ENCODE results near the gene CBLIF.

CBLIF gene

DNA sequence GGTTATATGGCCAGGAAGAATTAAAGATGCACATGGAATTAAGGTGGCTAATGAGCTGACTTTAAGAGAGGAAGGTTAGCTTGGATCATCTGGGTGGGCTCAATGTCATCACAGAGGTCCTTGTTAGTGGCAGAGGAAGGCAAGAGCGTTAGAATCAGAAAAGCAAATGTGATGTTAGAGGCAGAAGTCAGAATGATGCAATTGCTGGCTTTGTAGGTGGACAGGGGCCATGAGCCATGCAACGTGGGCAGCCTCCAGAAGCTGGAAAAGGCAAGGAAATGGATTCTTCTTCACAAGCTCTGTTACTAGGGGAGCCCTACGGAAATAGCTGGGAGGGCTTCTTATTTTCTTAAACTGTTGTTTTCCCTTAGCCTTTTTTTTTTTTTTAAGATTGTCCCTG, 2.3 kb upstream of the CBLIF start:
- H3K4me3 ChIP-seq (ENCODE audit: low read length) = no peak overlapping the region
- no peak overlapping the region for H3K4ac ChIP-seq (ENCODE audit: low read depth, low read length)
- no peak overlapping the region for H3K27ac ChIP-seq (ENCODE audit: low read depth, low read length)
- no peaks in the 10 kb centered on the region for H3K79me1 ChIP-seq (ENCODE audit: low read length)
- H3K4me2 ChIP-seq (ENCODE audit: low read length) = no peak overlapping the region
- no CpG with 5 or more reads among the region's 3 CpGs for WGBS (ENCODE audit: extremely low coverage, insufficient coverage, low lambda C conversion rate)
- H3K56ac ChIP-seq (ENCODE audit: low read length) = no peak overlapping the region
- H3K23ac ChIP-seq (ENCODE audit: low read length) = no peak overlapping the region
- no peaks in the 10 kb centered on the region for H3K4me1 ChIP-seq (ENCODE audit: control insufficient read depth, low read depth, low read length)
- H4K8ac ChIP-seq (ENCODE audit: low read depth, low read length) = no peak overlapping the region
- no peak overlapping the region for H4K5ac ChIP-seq (ENCODE audit: low read length)
- no peak overlapping the region for H2AK5ac ChIP-seq (ENCODE audit: low read length)
- DNase-seq = no peak
- no peaks in the 10 kb centered on the region for H3K27me3 ChIP-seq (ENCODE audit: insufficient read depth, low read length, poor library complexity)
- H2BK5ac ChIP-seq (ENCODE audit: low read length) = no peak overlapping the region
- H3K79me2 ChIP-seq (ENCODE audit: control insufficient read depth, insufficient read depth, low read length) = no peaks in the 10 kb centered on the region
- no peak overlapping the region for H3K18ac ChIP-seq (ENCODE audit: low read length)
- H3K9ac ChIP-seq (ENCODE audit: low read length) = no peak overlapping the region
- no peak overlapping the region for H2BK15ac ChIP-seq (replicated peaks; ENCODE audit: low read depth)
- H2BK120ac ChIP-seq (ENCODE audit: low read depth, low read length) = no peak overlapping the region
- no peaks in the 10 kb centered on the region for H3K36me3 ChIP-seq (ENCODE audit: control insufficient read depth, insufficient read depth, low read length)

DNA sequence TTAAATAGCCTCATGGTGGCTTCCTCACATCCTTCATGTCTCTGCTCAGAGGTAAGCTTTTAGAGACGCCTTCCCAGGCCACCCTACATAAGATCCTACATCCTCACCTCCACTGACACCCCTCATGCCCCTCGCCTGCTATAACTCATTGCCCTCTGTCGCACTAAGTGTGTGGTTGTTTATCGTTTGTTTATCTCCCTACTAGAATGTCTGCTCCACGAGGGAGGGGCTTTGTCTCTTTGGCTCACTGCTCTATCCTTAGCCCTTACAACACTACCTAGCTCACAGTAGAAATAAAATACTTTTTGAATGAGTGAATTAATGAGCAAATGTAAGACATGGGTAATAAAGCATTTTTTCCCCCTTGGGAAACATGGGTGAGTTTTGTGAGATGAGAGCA, 1.3 kb upstream of the CBLIF start:
- no peak for DNase-seq
- no peak overlapping the region for H4K5ac ChIP-seq (ENCODE audit: low read length)
- H2BK15ac ChIP-seq (replicated peaks; ENCODE audit: low read depth) = no peak overlapping the region
- no peaks in the 10 kb centered on the region for H3K79me2 ChIP-seq (ENCODE audit: control insufficient read depth, insufficient read depth, low read length)
- no peak overlapping the region for H2BK120ac ChIP-seq (ENCODE audit: low read depth, low read length)
- H3K4ac ChIP-seq (ENCODE audit: low read depth, low read length) = no peak overlapping the region
- WGBS (ENCODE audit: extremely low coverage, insufficient coverage, low lambda C conversion rate) = no CpG with 5 or more reads among the region's 5 CpGs
- no peaks in the 10 kb centered on the region for H3K36me3 ChIP-seq (ENCODE audit: control insufficient read depth, insufficient read depth, low read length)
- H3K4me2 ChIP-seq (ENCODE audit: low read length) = no peak overlapping the region
- no peak overlapping the region for H4K8ac ChIP-seq (ENCODE audit: low read depth, low read length)
- H2BK5ac ChIP-seq (ENCODE audit: low read length) = no peak overlapping the region
- no peak overlapping the region for H2AK5ac ChIP-seq (ENCODE audit: low read length)
- no peak overlapping the region for H3K27ac ChIP-seq (ENCODE audit: low read depth, low read length)
- H3K56ac ChIP-seq (ENCODE audit: low read length) = no peak overlapping the region
- no peak overlapping the region for H3K18ac ChIP-seq (ENCODE audit: low read length)
- H3K79me1 ChIP-seq (ENCODE audit: low read length) = no peaks in the 10 kb centered on the region
- H3K4me1 ChIP-seq (ENCODE audit: control insufficient read depth, low read depth, low read length) = no peaks in the 10 kb centered on the region
- H3K27me3 ChIP-seq (ENCODE audit: insufficient read depth, low read length, poor library complexity) = no peaks in the 10 kb centered on the region
- no peak overlapping the region for H3K9ac ChIP-seq (ENCODE audit: low read length)
- H3K4me3 ChIP-seq (ENCODE audit: low read length) = no peak overlapping the region
- H3K23ac ChIP-seq (ENCODE audit: low read length) = no peak overlapping the region

DNA sequence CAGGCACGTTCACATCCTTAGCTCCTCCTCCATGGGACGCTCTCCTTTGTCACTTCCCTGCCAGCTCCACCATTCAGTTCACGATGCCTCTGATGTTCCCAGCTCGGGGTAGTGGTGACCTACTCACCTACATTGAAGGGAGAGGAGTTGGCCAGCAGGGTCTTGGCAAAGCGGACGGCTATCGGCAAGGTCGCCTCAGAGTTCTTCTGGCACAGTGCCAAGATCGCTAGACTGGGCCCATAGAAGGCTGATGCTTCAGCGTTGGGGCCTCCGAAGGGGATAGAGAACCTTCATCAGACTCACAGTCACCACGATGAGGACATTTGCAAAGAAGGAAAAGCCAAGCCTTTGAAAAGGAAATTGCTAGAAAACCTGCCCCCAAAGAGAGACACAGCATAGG, 3.0 kb downstream of the CBLIF start:
- DNase-seq = no peak
- Histone ChIP-seq H2AK5ac (ENCODE audit: low read length) (no peak overlapping the region), H3K18ac (ENCODE audit: low read length) (no peak overlapping the region), H3K79me1 (ENCODE audit: low read length) (no peaks in the 10 kb centered on the region), H3K4me2 (ENCODE audit: low read length) (no peak overlapping the region), H3K4me3 (ENCODE audit: low read length) (no peak overlapping the region), H2BK120ac (ENCODE audit: low read depth, low read length) (no peak overlapping the region), H3K79me2 (ENCODE audit: control insufficient read depth, insufficient read depth, low read length) (no peaks in the 10 kb centered on the region), H3K36me3 (ENCODE audit: control insufficient read depth, insufficient read depth, low read length) (no peaks in the 10 kb centered on the region), H3K4ac (ENCODE audit: low read depth, low read length) (no peak overlapping the region), H3K23ac (ENCODE audit: low read length) (no peak overlapping the region), H2BK15ac (replicated peaks; ENCODE audit: low read depth) (no peak overlapping the region), H4K5ac (ENCODE audit: low read length) (no peak overlapping the region), H3K27me3 (ENCODE audit: insufficient read depth, low read length, poor library complexity) (no peaks in the 10 kb centered on the region), H3K9ac (ENCODE audit: low read length) (no peak overlapping the region), H2BK5ac (ENCODE audit: low read length) (no peak overlapping the region), H3K27ac (ENCODE audit: low read depth, low read length) (no peak overlapping the region), H4K8ac (ENCODE audit: low read depth, low read length) (no peak overlapping the region), H3K4me1 (ENCODE audit: control insufficient read depth, low read depth, low read length) (no peaks in the 10 kb centered on the region), H3K56ac (ENCODE audit: low read length) (no peak overlapping the region)
- no CpG with 5 or more reads among the region's 12 CpGs for WGBS (ENCODE audit: extremely low coverage, insufficient coverage, low lambda C conversion rate)

DNA sequence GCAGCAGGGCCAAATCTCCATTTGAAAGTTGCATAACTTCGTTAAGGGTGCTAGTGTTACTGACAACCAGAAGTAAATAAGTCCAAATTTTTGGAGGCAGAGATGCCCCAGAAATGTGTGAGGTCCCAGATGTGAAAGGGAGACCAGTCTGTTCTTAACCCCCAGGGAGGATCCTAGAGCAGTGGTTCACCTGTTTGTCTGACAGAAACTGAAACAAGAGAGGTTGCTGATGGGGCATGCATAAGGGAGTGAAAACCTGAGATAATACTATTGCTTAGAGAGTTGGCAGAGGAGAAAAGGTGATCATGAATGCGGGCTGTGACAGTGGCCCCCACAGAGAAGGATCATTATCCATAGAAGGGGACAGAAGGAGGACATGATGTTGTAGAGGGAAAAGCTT, 3.8 kb downstream of the CBLIF start:
- no peak overlapping the region for H2BK15ac ChIP-seq (replicated peaks; ENCODE audit: low read depth)
- no peak overlapping the region for H3K27ac ChIP-seq (ENCODE audit: low read depth, low read length)
- no peak overlapping the region for H3K4me2 ChIP-seq (ENCODE audit: low read length)
- H3K36me3 ChIP-seq (ENCODE audit: control insufficient read depth, insufficient read depth, low read length) = no peaks in the 10 kb centered on the region
- H3K4me1 ChIP-seq (ENCODE audit: control insufficient read depth, low read depth, low read length) = no peaks in the 10 kb centered on the region
- no peaks in the 10 kb centered on the region for H3K27me3 ChIP-seq (ENCODE audit: insufficient read depth, low read length, poor library complexity)
- H2BK5ac ChIP-seq (ENCODE audit: low read length) = no peak overlapping the region
- no peak overlapping the region for H3K18ac ChIP-seq (ENCODE audit: low read length)
- DNase-seq = no peak
- H3K4ac ChIP-seq (ENCODE audit: low read depth, low read length) = no peak overlapping the region
- no peak overlapping the region for H3K4me3 ChIP-seq (ENCODE audit: low read length)
- no peaks in the 10 kb centered on the region for H3K79me2 ChIP-seq (ENCODE audit: control insufficient read depth, insufficient read depth, low read length)
- H4K5ac ChIP-seq (ENCODE audit: low read length) = no peak overlapping the region
- no peak overlapping the region for H3K9ac ChIP-seq (ENCODE audit: low read length)
- no peak overlapping the region for H4K8ac ChIP-seq (ENCODE audit: low read depth, low read length)
- no peak overlapping the region for H2BK120ac ChIP-seq (ENCODE audit: low read depth, low read length)
- H3K56ac ChIP-seq (ENCODE audit: low read length) = no peak overlapping the region
- no peaks in the 10 kb centered on the region for H3K79me1 ChIP-seq (ENCODE audit: low read length)
- H2AK5ac ChIP-seq (ENCODE audit: low read length) = no peak overlapping the region
- H3K23ac ChIP-seq (ENCODE audit: low read length) = no peak overlapping the region
- no CpG with 5 or more reads among the region's 2 CpGs for WGBS (ENCODE audit: extremely low coverage, insufficient coverage, low lambda C conversion rate)

DNA sequence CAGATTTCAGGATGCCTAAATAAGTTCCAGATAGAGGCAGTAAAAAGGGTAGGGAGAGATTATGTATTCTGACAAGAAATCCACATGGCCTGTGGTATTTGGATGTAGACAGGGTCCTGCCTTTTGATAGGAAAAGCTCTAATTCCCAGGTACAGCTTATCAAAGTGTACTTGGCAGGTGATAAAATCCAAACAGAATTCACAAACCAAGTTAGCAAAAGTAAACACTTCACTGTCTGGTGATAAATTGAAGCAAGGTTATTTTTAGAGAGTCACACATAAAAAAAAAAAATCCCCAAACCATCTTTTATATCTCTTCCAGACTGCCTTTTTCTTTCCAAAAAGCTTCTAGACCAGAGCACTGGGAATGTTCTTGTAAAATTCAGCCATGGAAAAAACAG, 5.7 kb downstream of the CBLIF start:
- no peaks in the 10 kb centered on the region for H3K27me3 ChIP-seq (ENCODE audit: insufficient read depth, low read length, poor library complexity)
- no peaks in the 10 kb centered on the region for H3K36me3 ChIP-seq (ENCODE audit: control insufficient read depth, insufficient read depth, low read length)
- no peak overlapping the region for H2BK15ac ChIP-seq (replicated peaks; ENCODE audit: low read depth)
- no peak overlapping the region for H4K8ac ChIP-seq (ENCODE audit: low read depth, low read length)
- no peak overlapping the region for H2AK5ac ChIP-seq (ENCODE audit: low read length)
- no peak overlapping the region for H2BK120ac ChIP-seq (ENCODE audit: low read depth, low read length)
- H3K56ac ChIP-seq (ENCODE audit: low read length) = no peak overlapping the region
- no peaks in the 10 kb centered on the region for H3K4me1 ChIP-seq (ENCODE audit: control insufficient read depth, low read depth, low read length)
- H3K79me1 ChIP-seq (ENCODE audit: low read length) = no peaks in the 10 kb centered on the region
- no peak overlapping the region for H3K4me3 ChIP-seq (ENCODE audit: low read length)
- no peak overlapping the region for H3K4me2 ChIP-seq (ENCODE audit: low read length)
- no peak overlapping the region for H3K9ac ChIP-seq (ENCODE audit: low read length)
- no peaks in the 10 kb centered on the region for H3K79me2 ChIP-seq (ENCODE audit: control insufficient read depth, insufficient read depth, low read length)
- H3K18ac ChIP-seq (ENCODE audit: low read length) = no peak overlapping the region
- H3K4ac ChIP-seq (ENCODE audit: low read depth, low read length) = no peak overlapping the region
- H3K27ac ChIP-seq (ENCODE audit: low read depth, low read length) = no peak overlapping the region
- no peak for DNase-seq
- no peak overlapping the region for H3K23ac ChIP-seq (ENCODE audit: low read length)
- H4K5ac ChIP-seq (ENCODE audit: low read length) = no peak overlapping the region
- no peak overlapping the region for H2BK5ac ChIP-seq (ENCODE audit: low read length)

DNA sequence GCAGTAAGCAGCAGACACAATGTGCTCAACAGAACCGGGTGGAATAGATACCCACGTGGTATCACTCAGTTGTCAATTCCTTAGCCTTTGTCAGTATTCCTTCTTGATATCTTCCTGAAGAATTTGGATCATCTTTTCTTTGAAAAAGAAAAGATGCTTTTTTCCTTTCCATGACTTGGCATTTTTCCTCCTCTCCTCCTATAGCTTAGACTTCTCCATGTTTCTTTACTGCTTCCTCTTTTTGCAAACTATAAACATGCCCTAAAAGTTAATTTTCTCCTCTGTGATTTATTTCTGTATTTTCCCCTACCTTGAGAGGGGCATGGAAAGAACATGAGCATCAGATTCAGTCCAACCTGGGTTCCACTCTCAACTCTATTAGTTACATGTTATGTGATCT, 11.7 kb downstream of the CBLIF start:
- Histone ChIP-seq H2BK120ac (ENCODE audit: low read depth, low read length) (no peak overlapping the region), H3K36me3 (ENCODE audit: control insufficient read depth, insufficient read depth, low read length) (no peaks in the 10 kb centered on the region), H3K4me2 (ENCODE audit: low read length) (no peak overlapping the region), H2BK5ac (ENCODE audit: low read length) (no peak overlapping the region), H2AK5ac (ENCODE audit: low read length) (no peak overlapping the region), H3K79me2 (ENCODE audit: control insufficient read depth, insufficient read depth, low read length) (no peaks in the 10 kb centered on the region), H2BK15ac (replicated peaks; ENCODE audit: low read depth) (no peak overlapping the region), H3K9ac (ENCODE audit: low read length) (no peak overlapping the region), H3K27me3 (ENCODE audit: insufficient read depth, low read length, poor library complexity) (no peaks in the 10 kb centered on the region), H3K79me1 (ENCODE audit: low read length) (no peaks in the 10 kb centered on the region), H4K5ac (ENCODE audit: low read length) (no peak overlapping the region), H3K4me3 (ENCODE audit: low read length) (no peak overlapping the region), H3K56ac (ENCODE audit: low read length) (no peak overlapping the region), H3K4me1 (ENCODE audit: control insufficient read depth, low read depth, low read length) (no peaks in the 10 kb centered on the region), H3K27ac (ENCODE audit: low read depth, low read length) (no peak overlapping the region), H3K18ac (ENCODE audit: low read length) (no peak overlapping the region), H3K23ac (ENCODE audit: low read length) (no peak overlapping the region), H3K4ac (ENCODE audit: low read depth, low read length) (no peak overlapping the region), H4K8ac (ENCODE audit: low read depth, low read length) (no peak overlapping the region)
- no peak for DNase-seq
- no CpG with 5 or more reads among the region's 2 CpGs for WGBS (ENCODE audit: extremely low coverage, insufficient coverage, low lambda C conversion rate)

All from mesendoderm (in vitro differentiated cells).